ENCODE measurements around the gene SPEN.
A peak's percentile ranks its signal among the peaks of the same experiment; 100 is the strongest.

SPEN gene

GRCh38 chr1:15949453-15950245 is 102.1 kb downstream of the SPEN start:
- peak; percentile 49 for DNase-seq

GRCh38 chr1:15950302-15950701 is 102.8 kb downstream of the SPEN start:
- no peak for DNase-seq

- DNase-seq: peak; percentile 36
Measured at GRCh38 chr1:15950763-15951295, 103.3 kb downstream of the SPEN start.

GRCh38 chr1:15951341-15952153 is 104.0 kb downstream of the SPEN start:
- peak; percentile 43 for DNase-seq

- no peak for DNase-seq
Measured at GRCh38 chr1:15952317-15953258, 105.1 kb downstream of the SPEN start.

GRCh38 chr1:15953294-15953771 is 105.8 kb downstream of the SPEN start:
- no peak for DNase-seq

- no peak for DNase-seq
Measured at GRCh38 chr1:15953791-15954241, 106.3 kb downstream of the SPEN start.

- no peak for DNase-seq
Measured at GRCh38 chr1:15954316-15954715, 106.8 kb downstream of the SPEN start.

- DNase-seq: no peak
Measured at GRCh38 chr1:15955552-15955951, 108.0 kb downstream of the SPEN start.

GRCh38 chr1:15956150-15956549 is 108.6 kb downstream of the SPEN start:
- DNase-seq: no peak

GRCh38 chr1:15957221-15958095 is 110.0 kb downstream of the SPEN start:
- no peak for DNase-seq

- DNase-seq: no peak
Measured at GRCh38 chr1:15958111-15958510, 110.6 kb downstream of the SPEN start.

- DNase-seq: no peak
Measured at GRCh38 chr1:15958793-15959192, 111.3 kb downstream of the SPEN start.

GRCh38 chr1:15959424-15959823 is 111.9 kb downstream of the SPEN start:
- DNase-seq: no peak

- no peak for DNase-seq
Measured at GRCh38 chr1:15959827-15960446, 112.4 kb downstream of the SPEN start.

GRCh38 chr1:15960808-15961207 is 113.3 kb downstream of the SPEN start:
- DNase-seq: no peak

- DNase-seq: no peak
Measured at GRCh38 chr1:15961492-15961891, 114.0 kb downstream of the SPEN start.

GRCh38 chr1:15962176-15962575 is 114.7 kb downstream of the SPEN start:
- DNase-seq: no peak

GRCh38 chr1:15962671-15963362 is 115.3 kb downstream of the SPEN start:
- no peak for DNase-seq

GRCh38 chr1:15963363-15963967 is 116.0 kb downstream of the SPEN start:
- no peak for DNase-seq

Data from retina (tissue), 1 donor.